ENCODE data around the gene SLC12A8. TPM values are rescaled to one million over a fixed set of nuclear protein-coding genes. Genes with fewer than 3 reads are reported as not detected.

Gene SLC12A8
- total RNA-seq, 1 donor from 2014 or later = 2.9 TPM

GRCh38 chr3:125128861-125129501, 83.6 kb downstream of the SLC12A8 start:
- H3K9me3 Mint-ChIP-seq = no peaks in the 10 kb centered on the region
- H3K4me1 Mint-ChIP-seq = peaks cover 26% of the 10 kb centered on the region
- no peaks in the 10 kb centered on the region for H3K36me3 Mint-ChIP-seq (ENCODE audit: low read depth)
- no peaks in the 10 kb centered on the region for H3K27me3 Mint-ChIP-seq (ENCODE audit: low read depth)
- no peak overlapping the region for H3K27ac Mint-ChIP-seq (ENCODE audit: unreplicated experiment)
- no peak overlapping the region for H3K4me3 Mint-ChIP-seq
- no peak for DNase-seq (ENCODE audit: low read depth, low spot score)
- no peak for TF ChIP-seq CTCF (conservative IDR thresholded peaks at IDR 0.05)

GRCh38 chr3:125126323-125126722, 86.2 kb downstream of the SLC12A8 start:
- Mint-ChIP-seq H3K9me3 (no peaks in the 10 kb centered on the region), H3K36me3 (ENCODE audit: low read depth) (no peaks in the 10 kb centered on the region), H3K4me1 (peaks cover 39% of the 10 kb centered on the region), H3K4me3 (no peak overlapping the region), H3K27me3 (ENCODE audit: low read depth) (no peaks in the 10 kb centered on the region), H3K27ac (ENCODE audit: unreplicated experiment) (no peak overlapping the region)
- DNase-seq (ENCODE audit: low read depth, low spot score) = no peak
- no peak for TF ChIP-seq CTCF (conservative IDR thresholded peaks at IDR 0.05)

DNA sequence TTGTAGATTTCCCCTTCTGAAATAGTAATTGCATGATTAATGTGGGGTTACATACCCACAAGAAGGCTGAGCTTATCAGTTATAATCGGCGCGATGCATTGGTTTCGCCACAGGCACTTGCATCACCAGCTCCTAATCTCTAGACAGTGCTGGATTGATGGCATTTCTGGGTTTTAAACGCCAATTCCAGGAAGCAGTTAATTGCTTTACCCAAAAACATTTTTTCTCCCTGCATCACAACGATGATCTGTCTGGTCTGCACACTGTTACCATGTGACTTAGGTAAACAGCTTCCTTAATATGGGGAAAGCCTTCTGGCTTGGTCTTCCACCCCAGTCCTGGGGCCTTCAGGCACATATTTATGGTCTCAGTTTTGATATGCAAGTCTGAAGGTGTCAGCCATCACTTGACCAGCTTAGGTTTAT, 86.7 kb downstream of the SLC12A8 start:
- no peaks in the 10 kb centered on the region for H3K9me3 Mint-ChIP-seq
- no peak overlapping the region for H3K4me3 Mint-ChIP-seq
- H3K27me3 Mint-ChIP-seq (ENCODE audit: low read depth) = no peaks in the 10 kb centered on the region
- H3K36me3 Mint-ChIP-seq (ENCODE audit: low read depth) = no peaks in the 10 kb centered on the region
- DNase-seq (ENCODE audit: low read depth, low spot score) = no peak
- no peak overlapping the region for H3K27ac Mint-ChIP-seq (ENCODE audit: unreplicated experiment)
- TF ChIP-seq CTCF (conservative IDR thresholded peaks at IDR 0.05) = no peak
- peaks cover 41% of the 10 kb centered on the region for H3K4me1 Mint-ChIP-seq

GRCh38 chr3:125123451-125124305, 88.9 kb downstream of the SLC12A8 start:
- TF ChIP-seq CTCF (conservative IDR thresholded peaks at IDR 0.05) = no peak
- peaks cover 38% of the 10 kb centered on the region for H3K4me1 Mint-ChIP-seq
- no peaks in the 10 kb centered on the region for H3K9me3 Mint-ChIP-seq
- DNase-seq (ENCODE audit: low read depth, low spot score) = no peak
- no peaks in the 10 kb centered on the region for H3K36me3 Mint-ChIP-seq (ENCODE audit: low read depth)
- no peak overlapping the region for H3K27ac Mint-ChIP-seq (ENCODE audit: unreplicated experiment)
- no peak overlapping the region for H3K4me3 Mint-ChIP-seq
- H3K27me3 Mint-ChIP-seq (ENCODE audit: low read depth) = no peaks in the 10 kb centered on the region

- peaks cover 1% of the 10 kb centered on the region for H3K27me3 Mint-ChIP-seq (ENCODE audit: low read depth)
- DNase-seq (ENCODE audit: low read depth, low spot score) = no peak
- no peak for TF ChIP-seq CTCF (conservative IDR thresholded peaks at IDR 0.05)
- H3K27ac Mint-ChIP-seq (ENCODE audit: unreplicated experiment) = peak overlapping the region; percentile 88
- H3K36me3 Mint-ChIP-seq (ENCODE audit: low read depth) = no peaks in the 10 kb centered on the region
- H3K4me3 Mint-ChIP-seq = peak overlapping the region; percentile 72
- no peaks in the 10 kb centered on the region for H3K9me3 Mint-ChIP-seq
- peaks cover 40% of the 10 kb centered on the region for H3K4me1 Mint-ChIP-seq
Observed at GRCh38 chr3:125121246-125122010, 91.1 kb downstream of the SLC12A8 start.
